HG03354 (cell line): ENCODE results near the gene RFNG.

Experiments used
- ATAC-seq: cut with Tn5 transposase; IDR thresholded peaks from one replicate; pipeline ENCODE4 v1.9.1; 2021; ENCODE audit warnings: mild to moderate bottlenecking; ENCODE audit not compliant: unreplicated experiment, poor library complexity, severe bottlenecking

The RFNG gene

DNA sequence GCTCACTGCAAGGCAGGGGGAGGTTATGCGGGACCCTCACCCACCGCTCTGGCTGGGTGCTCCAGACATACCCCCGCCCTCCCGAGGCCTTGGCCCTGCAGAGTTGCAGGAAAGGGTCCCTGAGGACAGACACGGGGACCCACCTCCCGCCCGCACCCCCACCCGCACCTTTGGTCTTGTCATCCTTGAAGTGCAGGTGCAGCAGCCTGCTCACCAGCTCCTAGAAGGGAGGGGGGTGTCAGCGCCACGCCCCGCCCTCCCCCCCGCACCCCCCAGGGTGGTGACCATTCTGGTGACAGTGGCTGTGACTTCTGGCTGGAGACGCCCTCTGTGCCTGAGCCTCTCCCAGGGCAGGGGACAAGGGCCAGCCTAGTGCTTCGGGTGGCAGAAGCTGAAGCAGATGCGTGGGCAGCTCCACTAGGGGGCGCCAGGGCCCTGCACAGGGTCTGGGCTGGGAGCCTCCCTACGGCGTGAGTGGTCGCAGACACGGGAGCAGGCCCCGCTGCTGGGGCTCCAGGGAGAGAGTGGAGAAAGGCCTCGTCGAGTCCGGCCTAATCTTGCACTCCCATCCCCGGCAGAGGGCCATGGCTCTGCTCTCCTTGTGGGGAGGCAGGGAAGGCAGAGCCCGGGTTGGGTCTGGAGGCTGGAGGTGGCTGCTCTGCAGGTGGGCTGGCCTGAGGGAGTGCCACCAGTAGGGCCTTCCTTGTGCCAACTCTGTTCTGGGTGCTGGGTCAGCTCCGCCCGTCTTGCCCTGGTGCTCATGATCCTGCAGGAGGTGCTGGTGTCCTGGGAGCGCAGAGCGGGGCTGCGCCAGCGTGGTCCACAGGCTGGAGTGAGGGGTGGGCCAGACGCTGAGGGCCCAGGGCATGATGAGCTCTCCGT, 31.7 kb downstream of the RFNG start:
- ATAC-seq = no peak

DNA sequence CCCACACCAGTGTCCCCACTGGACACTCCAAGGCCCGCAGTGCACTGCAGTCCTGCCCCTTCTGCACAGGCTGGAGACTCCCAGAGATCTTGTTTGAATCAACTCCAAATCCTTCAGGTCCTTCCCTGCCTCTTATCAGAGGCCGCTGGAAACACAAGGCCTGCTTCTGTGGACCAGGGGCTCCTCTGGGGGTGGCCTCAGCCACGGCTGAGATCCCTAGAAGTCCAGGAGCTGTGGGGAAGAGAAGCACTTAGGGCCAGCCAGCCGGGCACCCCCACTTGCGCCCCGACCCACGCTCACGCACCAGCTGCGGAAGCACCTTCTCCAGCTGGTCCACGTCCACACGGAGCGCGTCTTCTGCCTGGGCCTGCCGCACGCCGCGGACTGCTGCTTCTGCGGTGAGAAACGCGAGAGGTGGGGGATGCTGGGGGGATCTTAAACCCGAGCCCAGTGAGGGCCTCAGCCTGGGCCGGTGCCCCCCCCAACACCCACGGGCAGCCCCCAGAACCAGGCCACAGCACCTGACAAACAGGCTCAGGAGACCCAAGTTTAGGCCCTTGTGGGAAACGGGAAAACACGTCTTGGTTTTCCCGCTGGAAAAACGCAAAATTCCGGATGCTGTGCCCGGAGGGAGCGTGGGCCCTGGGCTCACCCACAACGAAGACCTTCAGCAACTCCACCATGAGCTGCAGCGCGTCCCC, 32.5 kb downstream of the RFNG start:
- no peak for ATAC-seq

DNA sequence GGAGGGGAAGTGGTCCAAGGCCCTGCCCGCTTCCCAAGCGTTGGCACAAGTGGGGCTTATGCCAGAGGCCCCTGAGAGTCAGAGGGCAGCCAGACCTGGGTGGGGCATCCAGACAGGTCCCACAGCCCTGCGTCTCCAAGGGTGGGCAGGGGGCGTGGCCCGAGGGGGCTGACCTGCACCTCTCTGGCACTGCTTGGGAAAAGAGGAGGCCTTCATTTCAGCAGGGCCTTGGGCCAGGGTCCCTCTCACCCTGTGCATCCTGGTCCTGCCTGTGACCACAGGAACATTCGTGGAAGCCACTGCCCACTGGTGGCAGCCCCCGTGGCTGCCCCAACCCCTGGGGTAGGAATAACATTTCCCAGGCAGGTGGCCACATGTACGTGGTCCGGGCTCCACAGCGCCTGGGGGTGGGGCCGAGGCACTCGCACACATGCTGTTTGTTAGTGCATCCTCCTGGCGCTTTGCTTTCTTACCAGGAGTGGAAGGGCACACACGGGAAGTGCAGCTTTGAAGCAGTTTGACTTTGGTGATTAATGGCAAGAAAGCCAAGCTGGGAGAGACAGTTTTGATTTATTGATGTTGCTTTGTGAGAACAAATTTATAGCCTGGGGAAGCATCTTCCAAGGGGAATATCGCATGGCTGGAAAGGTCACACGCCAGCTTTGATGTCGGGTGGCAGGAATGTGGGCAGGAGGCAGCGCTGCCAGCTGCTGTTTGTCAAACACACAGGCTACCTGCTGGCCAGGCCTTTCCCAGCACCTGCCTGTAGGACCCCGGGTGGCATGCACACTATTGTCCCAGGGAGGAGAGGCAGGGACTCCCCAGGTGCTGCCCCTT, 33.2 kb downstream of the RFNG start:
- ATAC-seq = no peak

DNA sequence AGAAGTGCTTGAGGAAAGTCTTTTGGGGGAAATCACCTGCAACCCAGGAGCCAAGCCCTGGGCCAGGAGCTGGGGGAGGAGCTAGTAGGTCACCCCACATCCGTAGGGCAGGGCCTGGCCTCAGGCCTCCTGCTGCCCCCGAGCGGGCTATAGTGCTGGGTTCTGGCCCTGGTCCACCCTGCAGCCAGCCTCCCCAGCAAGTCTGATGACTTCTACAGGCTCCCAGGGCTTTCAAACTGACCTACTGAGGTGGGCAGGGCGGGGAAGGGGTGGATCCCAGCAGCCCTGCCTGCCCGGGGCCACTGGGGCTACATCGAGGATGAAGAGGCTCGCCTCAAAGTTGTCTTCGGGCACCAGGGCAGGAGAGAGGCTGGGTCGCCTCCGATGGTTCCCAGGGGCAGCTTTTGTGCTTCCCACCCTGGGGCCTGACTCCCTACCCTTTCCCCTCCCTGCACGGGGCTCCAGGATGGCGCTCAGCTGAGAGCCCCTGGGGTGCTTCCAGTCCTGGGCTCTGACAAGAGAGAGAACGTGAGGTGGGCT, 33.9 kb downstream of the RFNG start:
- no peak for ATAC-seq

DNA sequence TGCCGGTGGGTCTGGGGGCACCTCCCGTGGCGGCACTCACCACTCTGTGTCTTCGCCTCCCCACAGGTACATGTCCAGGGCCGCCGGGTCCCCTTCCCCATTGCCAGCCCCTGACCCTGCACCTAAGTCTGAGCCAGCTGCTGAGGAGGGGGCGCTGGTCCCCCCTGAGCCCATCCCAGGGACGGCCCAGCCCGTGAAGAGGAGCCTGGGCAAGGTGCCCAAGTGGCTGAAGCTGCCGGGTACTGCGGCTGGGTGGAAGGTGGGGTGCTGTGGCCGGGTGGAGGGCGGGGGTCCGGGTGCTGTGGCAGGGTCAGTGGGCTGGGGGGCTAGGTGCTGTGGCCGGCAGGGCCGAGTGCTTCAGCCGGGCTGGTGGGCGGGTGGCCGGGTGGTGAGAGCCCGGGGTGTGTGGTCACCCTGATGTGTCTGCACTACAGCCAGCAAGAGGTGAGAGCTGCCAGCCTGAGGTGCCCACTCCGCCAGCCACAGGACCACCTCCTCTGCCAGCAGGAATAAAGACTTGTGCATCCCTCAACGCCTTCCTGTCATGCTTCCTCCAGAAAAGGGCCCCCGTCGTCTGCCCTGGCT, 34.6 kb downstream of the RFNG start:
- no peak for ATAC-seq

DNA sequence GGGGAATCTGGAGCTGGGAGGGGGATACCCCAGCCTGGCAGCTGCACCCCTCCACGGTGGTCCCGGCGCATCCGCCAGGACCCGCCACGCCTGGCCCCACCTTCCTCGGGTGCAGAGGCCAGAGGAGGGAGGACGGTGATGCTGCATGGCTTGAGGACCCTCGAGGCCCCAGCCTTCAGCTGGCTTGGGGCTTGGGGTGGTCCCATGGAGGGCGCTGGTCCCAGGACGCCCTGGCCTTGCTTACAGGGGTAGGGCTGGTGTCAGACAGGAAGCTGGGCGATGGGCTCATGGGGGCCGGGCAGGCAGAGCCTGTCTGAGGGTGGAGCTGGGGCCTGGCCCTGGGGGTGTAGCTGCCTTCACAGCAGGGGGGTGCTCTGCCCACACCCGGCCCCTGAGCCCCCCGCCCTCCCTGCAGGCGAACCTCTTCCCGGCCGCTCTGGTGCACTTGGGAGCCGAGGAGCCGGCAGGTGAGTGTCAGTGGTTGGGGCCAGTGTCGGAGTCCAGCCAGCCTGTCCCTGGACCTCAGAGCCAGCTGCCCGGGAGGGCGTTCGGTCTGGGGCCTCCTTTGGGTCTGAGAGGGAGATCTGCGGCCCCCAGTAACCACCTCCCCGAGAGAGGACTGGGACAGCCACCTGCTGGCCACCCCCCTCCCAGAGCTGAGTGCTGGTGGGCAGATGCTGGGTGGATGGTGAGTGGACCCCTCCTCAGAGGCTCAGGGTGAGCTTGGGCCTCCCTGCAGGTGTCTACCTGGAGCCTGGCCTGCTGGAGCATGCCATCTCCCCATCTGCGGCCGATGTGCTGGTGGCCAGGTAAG, 35.3 kb downstream of the RFNG start:
- ATAC-seq = no peak

DNA sequence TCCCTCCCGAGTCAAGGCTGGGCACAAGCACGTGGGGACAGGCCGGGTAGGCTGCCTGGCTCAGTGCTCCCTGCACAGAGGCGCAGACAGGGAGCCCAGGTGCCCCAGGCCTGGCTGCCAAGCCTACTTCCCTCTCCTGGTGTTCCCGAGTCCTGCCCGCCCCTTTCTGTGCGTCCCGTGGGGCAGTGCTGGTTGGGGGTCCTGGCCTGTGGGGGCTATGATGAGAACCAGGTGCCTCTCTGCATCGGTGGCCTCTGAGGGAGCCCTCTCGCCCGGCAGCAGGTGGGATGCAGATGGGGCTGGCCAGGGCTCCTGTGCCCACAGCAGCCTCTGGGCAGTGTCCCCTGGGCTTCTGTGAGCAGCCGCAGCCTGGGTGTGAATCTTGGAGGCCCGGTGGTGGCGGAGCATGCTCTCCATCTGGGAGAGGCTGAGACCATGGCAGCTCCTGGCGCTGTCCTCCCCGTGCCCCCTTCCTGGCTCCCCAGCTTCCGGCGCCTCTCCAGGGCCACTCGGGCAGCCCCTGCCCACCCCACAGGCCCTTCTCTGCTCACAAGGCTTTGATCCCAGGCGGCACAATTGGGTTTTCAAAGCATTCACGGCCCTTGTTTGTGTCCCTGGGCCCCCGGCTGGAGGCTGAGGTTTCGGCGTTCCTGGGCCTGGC, 36.2 kb downstream of the RFNG start:
- ATAC-seq = no peak

DNA sequence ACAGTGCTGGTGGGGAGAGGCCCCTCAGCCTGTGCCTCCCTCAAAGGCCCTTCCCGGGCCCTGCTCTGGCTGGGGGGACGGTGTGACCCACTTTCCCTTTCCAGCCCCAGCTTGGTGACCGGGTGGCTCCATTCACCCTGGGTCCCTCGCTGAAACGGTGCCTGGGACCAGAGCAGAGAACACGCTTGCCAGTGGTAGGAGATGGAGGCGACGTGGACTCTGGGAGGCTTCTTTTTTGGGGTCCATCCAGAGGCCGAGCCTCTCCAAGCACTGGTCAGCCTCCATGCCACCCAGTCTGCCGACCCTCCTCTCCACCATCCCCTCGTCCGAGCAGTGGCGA, 36.7 kb downstream of the RFNG start:
- no peak for ATAC-seq

DNA sequence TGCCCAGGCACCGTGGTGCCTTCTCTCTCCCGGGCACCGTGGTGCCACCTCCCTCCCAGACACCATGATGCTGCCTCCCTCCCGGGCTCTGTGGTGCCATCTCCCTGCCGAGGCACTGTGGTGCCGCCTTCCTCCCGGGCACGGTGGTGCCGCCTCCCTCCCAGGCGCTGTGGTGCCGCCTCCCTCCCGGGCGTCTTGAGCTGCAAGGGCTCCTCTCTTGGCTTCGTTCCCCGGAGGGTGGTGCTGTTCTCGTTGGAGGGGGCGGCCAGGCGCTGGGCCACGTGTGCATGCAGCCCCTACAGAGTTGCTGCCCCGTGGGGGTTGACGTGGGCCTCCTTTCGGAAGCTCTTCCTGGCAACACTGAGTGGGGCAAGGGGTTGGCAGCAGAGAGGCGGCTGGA, 37.2 kb downstream of the RFNG start:
- ATAC-seq = no peak

DNA sequence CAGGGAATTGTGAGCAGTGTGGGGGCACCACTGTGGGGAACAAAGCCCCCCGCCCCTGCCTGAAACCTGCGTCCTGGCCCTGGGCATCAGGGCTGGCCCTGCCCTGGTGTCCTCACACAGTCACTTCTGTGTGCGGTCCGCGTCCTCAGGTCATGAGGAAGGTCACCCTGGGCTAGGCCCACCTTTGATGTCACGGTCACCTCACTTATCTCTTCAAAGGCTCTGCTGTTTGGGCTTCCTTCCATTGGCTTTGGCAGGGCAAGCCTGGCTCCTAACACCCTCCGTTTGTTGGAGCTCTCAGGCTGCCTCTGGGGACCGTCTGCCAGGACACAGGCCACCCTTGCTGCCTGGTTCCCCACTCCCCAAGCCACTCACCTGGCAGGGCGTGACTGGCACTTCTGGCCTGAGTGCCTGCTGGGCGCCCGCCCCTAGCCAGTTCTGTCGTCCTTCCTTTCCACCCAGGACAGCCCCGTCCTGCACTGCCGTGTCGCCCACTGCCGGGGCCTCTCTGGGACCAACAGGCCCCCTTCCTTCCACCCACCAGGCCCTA, 37.8 kb downstream of the RFNG start:
- no peak for ATAC-seq

DNA sequence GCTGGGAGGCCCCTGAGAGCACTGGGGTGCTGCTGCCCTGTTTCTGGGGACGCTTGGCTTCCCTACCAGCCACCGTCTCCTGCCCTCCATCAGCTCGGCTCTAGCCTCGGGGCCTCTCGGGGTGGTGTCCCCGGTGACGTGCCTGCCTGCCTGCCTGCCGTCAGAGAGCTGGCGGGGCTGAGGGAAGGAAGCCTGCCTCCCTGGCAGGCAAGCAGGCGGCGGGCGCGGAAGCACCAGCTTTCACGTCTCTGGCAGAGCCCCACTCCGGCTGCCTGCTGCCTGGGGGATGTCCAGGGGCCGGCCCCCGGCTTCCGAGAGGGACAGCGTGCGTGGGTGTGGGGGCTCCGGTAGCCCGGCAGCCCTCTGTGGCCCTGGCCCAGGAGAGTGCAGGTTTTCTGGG, 38.3 kb downstream of the RFNG start:
- ATAC-seq = no peak

DNA sequence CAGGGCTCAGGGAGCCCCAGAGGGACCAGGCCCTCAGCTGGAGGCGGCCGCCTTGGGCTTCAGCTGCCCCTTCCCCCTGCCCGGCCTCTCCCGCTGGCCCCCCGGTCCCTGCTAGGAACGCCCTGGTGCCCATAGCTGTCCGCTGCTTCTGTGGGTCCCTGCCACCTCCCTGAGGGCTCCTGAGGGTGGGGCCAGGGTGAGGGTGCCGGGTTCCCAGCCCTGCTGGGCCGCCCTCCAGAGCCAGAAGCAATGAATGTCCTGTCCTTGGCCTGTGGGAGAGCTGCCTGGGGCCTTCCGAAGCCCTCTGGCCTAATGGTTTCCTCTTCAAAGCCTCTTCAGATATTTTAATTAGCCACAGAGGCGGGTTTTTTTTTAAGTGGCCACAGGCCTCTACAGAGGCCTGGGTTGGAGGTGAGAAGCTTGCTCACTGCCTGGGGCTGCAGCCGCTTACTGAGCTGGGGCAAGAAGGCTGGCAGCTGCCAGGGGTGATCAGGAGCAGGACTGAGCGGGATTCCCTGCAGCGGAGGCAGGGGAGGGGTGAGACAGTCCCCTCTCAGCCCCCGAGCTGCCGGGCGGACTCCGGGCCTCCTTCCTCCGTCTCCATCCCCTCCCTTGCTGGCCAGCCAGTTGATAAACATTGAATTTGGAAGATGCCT, 38.8 kb downstream of the RFNG start:
- ATAC-seq = no peak

DNA sequence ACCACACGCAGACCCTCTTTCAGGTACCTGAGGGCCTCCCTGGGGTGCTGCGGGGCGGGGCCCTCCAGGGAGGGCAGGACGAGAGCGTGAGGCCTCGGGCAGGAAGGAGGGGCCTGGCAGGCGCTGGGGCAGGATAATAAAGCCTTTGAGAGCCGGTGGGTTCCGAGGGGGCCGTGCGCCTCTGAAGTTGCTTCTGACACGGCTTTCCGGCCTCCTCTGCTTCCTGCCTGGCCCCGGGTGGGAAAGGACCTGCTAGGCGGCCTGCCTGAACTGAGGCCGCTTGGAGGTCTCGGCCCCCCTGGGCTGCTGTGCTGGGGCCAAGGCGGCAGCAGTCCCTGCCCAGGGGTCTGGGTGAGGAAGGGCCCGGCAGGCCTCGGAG, 39.4 kb downstream of the RFNG start:
- no peak for ATAC-seq

DNA sequence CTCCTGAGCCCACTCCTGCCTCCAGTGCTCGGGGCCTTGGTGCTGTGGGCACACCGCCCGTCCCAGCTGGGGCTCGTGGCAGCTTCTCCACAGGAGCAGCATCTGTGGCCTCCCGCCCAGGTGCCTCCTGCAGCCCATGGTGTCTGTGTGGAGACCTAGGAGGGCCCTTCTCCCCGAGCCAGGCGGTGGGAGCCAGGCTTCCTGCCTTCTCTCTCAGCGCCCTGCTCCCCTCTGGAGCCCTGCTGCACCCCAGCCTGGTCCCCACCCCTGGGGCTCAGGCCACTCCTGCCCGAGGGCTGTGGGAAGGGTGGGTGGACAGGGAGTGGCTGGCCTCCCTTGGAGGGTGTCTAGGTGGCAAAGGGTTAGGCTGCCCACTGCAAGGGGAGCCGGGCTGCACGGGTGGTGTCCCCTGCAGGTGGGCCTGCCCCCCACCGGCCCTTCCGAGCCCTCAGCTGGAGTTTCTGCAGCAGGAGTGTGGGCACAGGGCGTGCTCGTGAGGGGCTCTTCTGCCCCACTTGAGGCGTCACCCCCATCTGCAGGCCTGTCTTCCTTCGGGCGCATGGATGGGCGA, 39.9 kb downstream of the RFNG start:
- no peak for ATAC-seq

DNA sequence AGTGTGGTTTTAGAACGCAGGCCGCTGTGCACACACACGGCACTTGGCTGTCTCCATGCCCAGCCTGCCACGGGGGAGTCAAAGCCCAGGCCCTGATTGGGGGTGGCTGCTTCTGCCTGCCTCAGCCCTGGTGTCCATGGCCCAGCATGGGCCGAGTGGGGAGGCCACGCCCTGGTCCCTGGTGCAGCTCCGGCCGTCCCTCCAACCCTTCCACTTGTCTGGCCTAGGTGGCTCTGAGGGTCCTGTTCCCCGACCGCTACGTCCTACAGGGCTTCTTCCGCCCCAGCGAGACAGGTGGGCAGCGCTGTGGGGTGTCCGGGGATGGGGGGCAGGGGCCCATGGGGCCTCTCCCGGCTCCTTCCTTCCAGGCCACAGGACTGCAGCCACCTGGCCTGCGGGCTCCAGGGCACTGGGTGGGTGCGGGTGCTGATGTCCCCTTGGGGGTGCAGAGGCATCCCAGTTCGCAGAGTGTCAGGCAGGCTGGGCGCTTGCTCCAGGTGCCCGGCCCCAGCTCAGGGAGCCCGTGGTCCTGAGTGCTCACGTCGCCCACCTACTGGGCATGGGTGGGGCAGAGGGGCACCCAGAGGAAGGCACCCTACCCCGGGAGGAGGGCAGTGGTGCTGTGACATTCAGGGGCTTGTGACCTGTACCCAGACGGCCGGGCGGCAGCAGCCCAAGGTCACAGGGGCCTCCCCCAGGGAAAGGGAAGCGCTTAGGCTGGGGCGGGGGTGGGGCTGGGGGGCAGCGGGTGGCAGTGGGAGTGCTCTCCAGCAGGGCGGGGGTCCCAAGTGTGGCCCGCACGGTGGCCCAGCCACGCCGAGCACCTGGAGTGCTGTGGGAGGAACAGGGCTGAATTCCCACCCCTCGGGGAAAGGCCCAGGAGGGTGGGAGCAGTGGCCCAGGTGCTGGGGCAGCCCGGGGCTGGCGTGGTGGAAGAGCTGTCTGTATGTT, 40.8 kb downstream of the RFNG start:
- ATAC-seq = no peak

DNA sequence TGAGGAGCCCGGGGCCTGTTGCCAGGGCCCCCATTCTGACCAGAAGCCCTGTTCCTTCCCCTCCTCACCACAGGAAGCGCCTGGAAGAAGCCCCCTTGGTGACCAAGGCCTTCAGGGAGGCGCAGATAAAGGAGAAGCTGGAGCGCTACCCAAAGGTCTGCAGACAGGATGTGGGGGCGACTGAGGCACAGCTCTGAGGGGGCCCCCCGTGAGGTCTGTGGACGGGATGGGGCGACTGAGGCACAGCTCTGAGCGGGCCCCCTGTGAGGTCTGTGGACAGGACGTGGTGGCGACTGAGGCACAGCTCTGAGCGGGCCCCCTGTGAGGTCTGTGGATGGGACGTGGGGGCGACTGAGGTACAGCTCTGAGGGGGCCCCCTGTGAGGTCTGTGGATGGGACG, 42.2 kb downstream of the RFNG start:
- ATAC-seq = no peak
